Skeletal muscle satellite cell (primary cell): ENCODE measurements around the gene TNK1. TPM values are rescaled to one million over a fixed set of nuclear protein-coding genes. Genes with fewer than 3 reads are reported as not detected.
"Not testable (repeated sequence)": the region's sequence is repeated elsewhere in the genome, so short reads cannot be mapped to it uniquely, and the experiment has no call there.

Experiments
- H3K27me3 ChIP-seq: 2 replicates; pipeline ENCODE4 v1.7.0; 2013; ENCODE audit warnings: low read length; ENCODE audit not compliant: control insufficient read depth, insufficient read depth
- H3K36me3 ChIP-seq: 2 replicates; pipeline ENCODE4 v1.7.0; 2013; ENCODE audit warnings: mild to moderate bottlenecking, control low read depth, low read length; ENCODE audit not compliant: insufficient read depth
- H3K4me1 ChIP-seq: 2 replicates; pipeline ENCODE4 v1.7.0; 2013; ENCODE audit warnings: low read length; ENCODE audit not compliant: control insufficient read depth, insufficient read depth
- H3K4me2 ChIP-seq: 2 replicates; pipeline ENCODE4 v1.7.0; 2013; ENCODE audit warnings: mild to moderate bottlenecking, low read length
- H3K4me3 ChIP-seq: 2 replicates; pipeline ENCODE4 v1.7.0; 2013; ENCODE audit warnings: low read length
- H3K9ac ChIP-seq: 2 replicates; pipeline ENCODE4 v1.7.0; 2013; ENCODE audit warnings: mild to moderate bottlenecking, low read depth, low read length, moderate library complexity
- H3K9me3 ChIP-seq: replicated peaks from 2 replicates; pipeline ENCODE4 v1.7.0; 2013; ENCODE audit warnings: mild to moderate bottlenecking, control low read depth, low read length
- total RNA-seq: library from RNA; depleted of rRNA; stranded (reverse); fragments of >200 nt; gene quantifications from 2 replicates; pipeline ENCODE4 v1.2.3, GENCODE V29; 2012; rRNA removed

TNK1 gene
- 0.25 TPM in 1 of 2 replicates, not detected in the other for total RNA-seq

DNA sequence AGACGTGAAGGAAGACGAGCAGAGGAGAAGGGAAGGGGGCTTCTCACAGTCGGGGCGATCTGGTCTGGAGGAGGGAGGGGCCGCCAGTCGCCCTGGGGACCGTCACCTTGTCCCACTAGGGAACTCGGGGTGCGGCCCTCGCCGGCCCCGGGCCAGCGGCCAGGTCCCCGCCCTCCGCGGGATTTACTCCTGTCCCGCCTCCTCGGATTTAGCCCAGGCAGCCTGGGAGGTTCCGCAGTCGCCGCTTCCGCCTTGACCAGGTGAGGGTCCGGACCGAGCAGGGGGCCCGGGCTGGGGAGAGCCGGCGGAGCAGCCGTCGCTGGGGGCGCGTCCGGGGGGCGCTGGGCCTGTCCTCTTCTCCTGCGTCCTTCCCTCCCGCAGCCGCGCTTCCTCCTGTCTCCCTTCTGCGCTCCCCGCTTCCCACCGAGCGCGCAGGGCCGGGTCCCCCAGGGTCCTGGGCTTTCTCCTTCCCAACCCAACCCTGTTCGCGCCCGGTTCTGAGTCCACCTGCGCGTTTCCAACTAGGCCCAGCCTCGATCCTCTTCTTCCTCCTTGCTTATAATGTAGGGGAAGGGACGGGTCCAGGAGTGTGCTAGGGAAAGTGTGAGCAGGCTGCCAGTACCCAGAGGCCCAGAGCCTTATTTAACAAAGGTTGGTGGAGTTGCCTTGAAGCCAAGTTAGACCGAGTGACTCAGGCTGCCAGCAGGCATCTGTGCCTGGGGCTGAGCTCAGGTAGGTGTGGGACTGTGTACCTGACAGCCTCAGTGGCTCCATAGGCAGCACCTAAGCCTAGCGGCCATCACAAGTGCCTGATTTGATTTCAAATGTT is at the start of gene TNK1:
Gene TNK1, plus strand, starts transcription at position 235 of the 829 bp plus-strand sequence. CDS start 1,838 bp downstream, outside the sequence.
- Histone ChIP-seq H3K4me3 (peak within 1 kb of the TSS; percentile 5), H3K9ac (no peak within 1 kb of the TSS), H3K27me3 (peaks cover 46% of the 10 kb centered on the region)

DNA sequence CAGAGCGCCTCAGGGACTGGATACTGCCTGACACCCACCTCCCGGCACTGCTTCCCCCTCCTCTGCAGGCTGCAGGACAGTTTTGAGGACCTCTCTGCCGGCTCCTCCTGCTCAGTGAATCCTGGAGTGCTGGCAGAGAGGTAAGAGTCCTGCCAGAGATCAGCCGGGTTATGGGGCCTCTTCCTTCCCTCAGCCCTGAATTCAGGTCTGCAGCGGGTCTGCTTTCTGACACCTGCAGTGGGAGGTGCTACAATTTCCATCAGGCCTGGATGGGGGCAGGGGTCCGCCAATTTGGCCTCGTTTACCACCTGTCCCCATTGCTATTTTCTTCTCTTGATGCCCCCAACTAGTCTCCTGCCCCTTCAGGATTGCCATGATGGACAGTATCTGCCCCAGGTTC is 48.8 kb upstream of the TNK1 start:
- Histone ChIP-seq H3K4me3 (no peak overlapping the region), H3K9ac (no peak overlapping the region), H3K36me3 (no peaks in the 10 kb centered on the region), H3K4me2 (no peak overlapping the region), H3K27me3 (peaks cover 16% of the 10 kb centered on the region), H3K4me1 (peaks cover 13% of the 10 kb centered on the region), H3K9me3 (no peaks in the 10 kb centered on the region)

More for the DNA sequence above, at the start of gene TNK1:
- Histone ChIP-seq H3K36me3 (no peaks in the 10 kb centered on the region), H3K9me3 (peaks cover 9% of the 10 kb centered on the region), H3K4me1 (peaks cover 12% of the 10 kb centered on the region), H3K4me2 (peak within 1 kb of the TSS; percentile 39)

GRCh38 chr17:7332600-7333069 is 48.3 kb upstream of the TNK1 start:
- H3K4me3 ChIP-seq, H3K36me3 ChIP-seq, H3K9me3 ChIP-seq, H3K9ac ChIP-seq, H3K4me2 ChIP-seq: not testable (repeated sequence)
- Histone ChIP-seq H3K27me3 (peaks cover 16% of the 10 kb centered on the region), H3K4me1 (peaks cover 13% of the 10 kb centered on the region)

DNA sequence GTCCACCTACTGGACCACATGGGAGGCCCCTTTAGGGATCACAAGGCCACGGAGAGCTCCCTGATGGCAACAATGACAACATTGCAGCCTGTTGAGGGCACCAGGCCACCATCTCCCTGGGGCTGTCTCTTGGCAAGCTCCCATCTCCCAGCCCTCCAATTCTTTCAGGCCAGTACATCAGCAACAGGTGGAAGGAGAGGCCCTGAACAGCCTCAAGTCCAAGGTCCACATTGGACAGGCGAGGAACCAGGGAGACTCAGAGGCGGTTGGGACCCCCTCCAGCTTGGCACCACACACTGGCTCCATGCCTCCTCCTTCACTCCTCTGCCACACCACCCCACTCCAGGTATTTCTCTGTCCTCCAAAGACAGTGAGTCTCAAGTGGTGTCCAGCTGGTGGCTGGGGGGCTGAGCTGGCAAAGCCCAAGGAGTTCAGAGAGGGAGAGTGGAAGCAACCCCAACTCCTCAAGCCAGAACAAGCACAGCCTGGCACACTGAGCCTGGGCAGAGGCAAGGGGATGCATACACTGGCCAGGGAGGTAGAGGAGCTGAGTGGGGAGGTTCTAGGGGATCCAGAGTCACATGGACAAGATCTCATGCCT is 45.9 kb upstream of the TNK1 start:
- Histone ChIP-seq H3K27me3 (peaks cover 16% of the 10 kb centered on the region), H3K9ac (no peak overlapping the region), H3K36me3 (no peaks in the 10 kb centered on the region), H3K4me2 (no peak overlapping the region), H3K4me1 (peaks cover 3% of the 10 kb centered on the region), H3K4me3 (no peak overlapping the region), H3K9me3 (no peaks in the 10 kb centered on the region)

DNA sequence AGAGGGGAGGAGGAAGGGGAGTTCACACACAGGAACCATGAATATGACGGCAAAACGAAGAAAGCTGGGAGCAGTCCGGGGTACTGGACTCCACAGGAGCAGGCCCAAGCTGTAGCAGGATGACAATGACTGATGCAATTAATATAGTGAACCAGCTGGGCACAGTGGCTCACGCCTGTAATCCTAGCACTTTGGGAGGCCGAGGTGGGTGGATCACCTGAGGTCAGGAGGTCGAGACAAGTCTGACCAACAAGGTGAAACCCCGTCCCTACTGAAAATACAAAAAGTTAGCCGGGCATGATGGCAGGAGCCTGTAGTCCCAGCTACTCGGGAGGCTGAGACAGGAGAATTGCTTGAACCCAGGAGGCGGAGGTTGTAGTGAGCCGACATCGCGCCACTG is 45.1 kb upstream of the TNK1 start:
- H3K4me2 ChIP-seq, H3K4me1 ChIP-seq, H3K9ac ChIP-seq, H3K36me3 ChIP-seq, H3K4me3 ChIP-seq, H3K9me3 ChIP-seq: not testable (repeated sequence)
- peaks cover 16% of the 10 kb centered on the region for H3K27me3 ChIP-seq

- Histone ChIP-seq H3K4me1 (no peaks in the 10 kb centered on the region), H3K9ac (no peak within 1 kb of the TSS)
Observed at GRCh38 chr17:7336240-7337175, 44.4 kb upstream of the TNK1 start, which contains the start of gene ACAP1. Gene ACAP1, plus strand, starts transcription at chr17:7336529. Its CDS starts 206 bp downstream, at chr17:7336735.

GRCh38 chr17:7337600-7337999 is 43.3 kb upstream of the TNK1 start:
- not testable (repeated sequence) for H3K4me1 ChIP-seq, H3K36me3 ChIP-seq, H3K9ac ChIP-seq, H3K4me2 ChIP-seq, H3K4me3 ChIP-seq, H3K9me3 ChIP-seq
- H3K27me3 ChIP-seq = peaks cover 27% of the 10 kb centered on the region

More at GRCh38 chr17:7336240-7337175, 44.4 kb upstream of the TNK1 start, which contains the start of gene ACAP1:
- Histone ChIP-seq H3K9me3 (no peaks in the 10 kb centered on the region), H3K4me2 (no peak within 1 kb of the TSS), H3K36me3 (no peaks in the 10 kb centered on the region), H3K27me3 (peaks cover 19% of the 10 kb centered on the region), H3K4me3 (no peak within 1 kb of the TSS)

GRCh38 chr17:7340179-7340578 is 40.7 kb upstream of the TNK1 start:
- Histone ChIP-seq H3K9me3 (no peaks in the 10 kb centered on the region), H3K4me2 (no peak overlapping the region), H3K27me3 (peaks cover 42% of the 10 kb centered on the region), H3K36me3 (no peaks in the 10 kb centered on the region), H3K4me1 (no peaks in the 10 kb centered on the region), H3K4me3 (no peak overlapping the region), H3K9ac (no peak overlapping the region)

DNA sequence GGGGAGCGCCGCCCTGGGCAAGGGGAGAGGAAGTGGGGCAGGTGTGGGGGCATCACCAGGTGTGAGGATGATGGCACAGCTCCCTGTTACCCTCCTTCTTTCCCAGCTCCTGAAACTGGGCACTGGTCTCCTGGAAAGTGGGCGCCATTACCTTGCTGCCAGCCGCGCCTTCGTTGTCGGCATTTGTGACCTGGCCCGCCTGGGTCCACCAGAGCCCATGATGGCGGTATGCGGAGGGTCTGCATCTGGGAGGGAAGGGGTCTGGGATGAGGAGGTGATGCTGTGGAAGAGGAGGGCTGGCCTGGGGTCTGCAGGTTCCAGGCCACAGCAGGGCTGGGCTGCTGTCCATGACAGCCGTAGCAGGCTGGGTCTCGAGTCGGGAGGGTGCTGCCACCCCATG is 39.0 kb upstream of the TNK1 start:
- no peak overlapping the region for H3K4me3 ChIP-seq
- H3K4me1 ChIP-seq = no peaks in the 10 kb centered on the region
- H3K36me3 ChIP-seq = no peaks in the 10 kb centered on the region
- no peaks in the 10 kb centered on the region for H3K9me3 ChIP-seq
- no peak overlapping the region for H3K9ac ChIP-seq
- peaks cover 36% of the 10 kb centered on the region for H3K27me3 ChIP-seq
- H3K4me2 ChIP-seq = no peak overlapping the region

- Histone ChIP-seq H3K9ac (no peak overlapping the region), H3K4me3 (no peak overlapping the region), H3K36me3 (no peaks in the 10 kb centered on the region), H3K9me3 (no peaks in the 10 kb centered on the region), H3K27me3 (peaks cover 34% of the 10 kb centered on the region), H3K4me1 (no peaks in the 10 kb centered on the region), H3K4me2 (no peak overlapping the region)
Observed at GRCh38 chr17:7343250-7343649, 37.6 kb upstream of the TNK1 start.
